Activated naive CD4-positive, alpha-beta T cell treated with anti-CD3 and anti-CD28 coated beads, Interleukin-2, amount 10 ng/mL, durations not matched to agents 7 days and 5 days (primary cell): ENCODE results near the gene RASAL2.
"Not testable (repeated sequence)": the region's sequence is repeated elsewhere in the genome, so short reads cannot be mapped to it uniquely, and the experiment has no call there.

Source experiments
- CTCF ChIA-PET: fragments of 350-600 bp; sonication (Branson Sonifier 250); formaldehyde crosslinking; loops from one replicate; lab custom pipeline; 2021; ENCODE audit warnings: antibody characterized with exemption; lab: Charles Lee
- DNase-seq: peaks from one replicate; pipeline ENCODE4 v3.0.0-alpha.2; 2020
- H3K27ac Mint-ChIP-seq: one replicate; pipeline ENCODE4 v1.8.0; 2021; ENCODE audit warnings: mild to moderate bottlenecking, moderate library complexity, mixed read lengths
- H3K27me3 Mint-ChIP-seq: one replicate; pipeline ENCODE4 v1.8.0; 2021; ENCODE audit warnings: mild to moderate bottlenecking, mixed read lengths
- H3K36me3 Mint-ChIP-seq: one replicate; pipeline ENCODE4 v1.8.0; 2021; ENCODE audit warnings: mixed read lengths
- H3K4me1 Mint-ChIP-seq: one replicate; pipeline ENCODE4 v1.8.0; 2021; ENCODE audit warnings: mixed read lengths
- H3K4me3 Mint-ChIP-seq: one replicate; pipeline ENCODE4 v1.8.0; 2021; ENCODE audit warnings: mild to moderate bottlenecking, moderate library complexity, mixed read lengths
- H3K9me3 Mint-ChIP-seq: one replicate; pipeline ENCODE4 v1.8.0; 2021; ENCODE audit warnings: mixed read lengths

RASAL2 gene

GRCh38 chr1:178237121-178237520 is 143.2 kb downstream of the RASAL2 start:
- no peak overlapping the region for H3K4me3 Mint-ChIP-seq
- H3K4me1 Mint-ChIP-seq, result no peaks in the 10 kb centered on the region
- no peaks in the 10 kb centered on the region for H3K9me3 Mint-ChIP-seq
- no peaks in the 10 kb centered on the region for H3K27me3 Mint-ChIP-seq
- CTCF ChIA-PET, result no interaction called here
- H3K36me3 Mint-ChIP-seq, result no peaks in the 10 kb centered on the region
- DNase-seq, result no peak
- no peak overlapping the region for H3K27ac Mint-ChIP-seq

- Mint-ChIP-seq H3K36me3 (no peaks in the 10 kb centered on the region), H3K4me3 (no peak overlapping the region), H3K27me3 (no peaks in the 10 kb centered on the region), H3K4me1 (no peaks in the 10 kb centered on the region), H3K27ac (no peak overlapping the region), H3K9me3 (no peaks in the 10 kb centered on the region)
- DNase-seq, result no peak
- CTCF ChIA-PET, result no interaction called here
These were observed 145.0 kb downstream of the RASAL2 start for GRCh38 chr1:178238722-178239510.

- peaks cover under 1% of the 10 kb centered on the region for H3K9me3 Mint-ChIP-seq
- H3K27me3 Mint-ChIP-seq, result no peaks in the 10 kb centered on the region
- CTCF ChIA-PET, result no interaction called here
- H3K27ac Mint-ChIP-seq, result no peak overlapping the region
- no peaks in the 10 kb centered on the region for H3K4me1 Mint-ChIP-seq
- no peak for DNase-seq
- H3K4me3 Mint-ChIP-seq, result no peak overlapping the region
- H3K36me3 Mint-ChIP-seq, result no peaks in the 10 kb centered on the region
These were observed 147.2 kb downstream of the RASAL2 start for GRCh38 chr1:178241057-178241456.

- H3K4me1 Mint-ChIP-seq, result no peaks in the 10 kb centered on the region
- DNase-seq, result no peak
- CTCF ChIA-PET, result no interaction called here
- H3K36me3 Mint-ChIP-seq, result no peaks in the 10 kb centered on the region
- no peaks in the 10 kb centered on the region for H3K27me3 Mint-ChIP-seq
- peaks cover 4% of the 10 kb centered on the region for H3K9me3 Mint-ChIP-seq
- H3K4me3 Mint-ChIP-seq, result no peak overlapping the region
- H3K27ac Mint-ChIP-seq, result no peak overlapping the region
These were observed 147.9 kb downstream of the RASAL2 start for GRCh38 chr1:178241837-178242236.

GRCh38 chr1:178243119-178243518 is 149.2 kb downstream of the RASAL2 start:
- Mint-ChIP-seq H3K4me3 (no peak overlapping the region), H3K4me1 (no peaks in the 10 kb centered on the region)

GRCh38 chr1:178243890-178244289 is 150.0 kb downstream of the RASAL2 start:
- CTCF ChIA-PET, result no interaction called here
- H3K36me3 Mint-ChIP-seq, result no peaks in the 10 kb centered on the region
- no peaks in the 10 kb centered on the region for H3K27me3 Mint-ChIP-seq
- H3K9me3 Mint-ChIP-seq, result peaks cover 9% of the 10 kb centered on the region
- no peak for DNase-seq
- H3K4me3 Mint-ChIP-seq, result no peak overlapping the region
- H3K27ac Mint-ChIP-seq, result no peak overlapping the region
- H3K4me1 Mint-ChIP-seq, result no peaks in the 10 kb centered on the region

More at GRCh38 chr1:178243119-178243518, 149.2 kb downstream of the RASAL2 start:
- Mint-ChIP-seq H3K27me3 (no peaks in the 10 kb centered on the region), H3K36me3 (no peaks in the 10 kb centered on the region), H3K9me3 (peaks cover 8% of the 10 kb centered on the region), H3K27ac (no peak overlapping the region)
- CTCF ChIA-PET, result no interaction called here
- DNase-seq, result no peak

GRCh38 chr1:178248284-178248683 is 154.4 kb downstream of the RASAL2 start:
- H3K27me3 Mint-ChIP-seq, CTCF ChIA-PET, H3K4me3 Mint-ChIP-seq, H3K27ac Mint-ChIP-seq, DNase-seq, H3K36me3 Mint-ChIP-seq, H3K4me1 Mint-ChIP-seq: not testable (repeated sequence)
- H3K9me3 Mint-ChIP-seq, result peaks cover 11% of the 10 kb centered on the region

GRCh38 chr1:178253581-178253980 is 159.7 kb downstream of the RASAL2 start:
- H3K36me3 Mint-ChIP-seq, H3K4me1 Mint-ChIP-seq, CTCF ChIA-PET, H3K4me3 Mint-ChIP-seq, DNase-seq, H3K9me3 Mint-ChIP-seq, H3K27me3 Mint-ChIP-seq, H3K27ac Mint-ChIP-seq: not testable (repeated sequence)

- Mint-ChIP-seq H3K9me3 (peaks cover 6% of the 10 kb centered on the region), H3K27me3 (no peaks in the 10 kb centered on the region), H3K4me1 (no peaks in the 10 kb centered on the region), H3K4me3 (no peak overlapping the region), H3K27ac (no peak overlapping the region), H3K36me3 (no peaks in the 10 kb centered on the region)
- no peak for DNase-seq
- CTCF ChIA-PET, result no interaction called here
These were observed 160.5 kb downstream of the RASAL2 start for GRCh38 chr1:178254433-178254832.

- no peak for DNase-seq
- no peak overlapping the region for H3K27ac Mint-ChIP-seq
- no peaks in the 10 kb centered on the region for H3K27me3 Mint-ChIP-seq
- H3K4me3 Mint-ChIP-seq, result no peak overlapping the region
- H3K4me1 Mint-ChIP-seq, result no peaks in the 10 kb centered on the region
- H3K36me3 Mint-ChIP-seq, result no peaks in the 10 kb centered on the region
- CTCF ChIA-PET, result no interaction called here
- peaks cover 4% of the 10 kb centered on the region for H3K9me3 Mint-ChIP-seq
These were observed 164.6 kb downstream of the RASAL2 start for GRCh38 chr1:178258536-178258935.

GRCh38 chr1:178262120-178262500 is 168.2 kb downstream of the RASAL2 start:
- Mint-ChIP-seq H3K4me1 (no peaks in the 10 kb centered on the region), H3K9me3 (peaks cover 2% of the 10 kb centered on the region), H3K27ac (no peak overlapping the region), H3K27me3 (no peaks in the 10 kb centered on the region), H3K4me3 (no peak overlapping the region), H3K36me3 (no peaks in the 10 kb centered on the region)
- CTCF ChIA-PET, result no interaction called here
- DNase-seq, result no peak

- no peaks in the 10 kb centered on the region for H3K36me3 Mint-ChIP-seq
- CTCF ChIA-PET, result no interaction called here
- H3K9me3 Mint-ChIP-seq, result peaks cover under 1% of the 10 kb centered on the region
- H3K27ac Mint-ChIP-seq, result no peak overlapping the region
- no peak overlapping the region for H3K4me3 Mint-ChIP-seq
- DNase-seq, result no peak
- H3K4me1 Mint-ChIP-seq, result no peaks in the 10 kb centered on the region
- H3K27me3 Mint-ChIP-seq, result no peaks in the 10 kb centered on the region
These were observed 169.4 kb downstream of the RASAL2 start for GRCh38 chr1:178263341-178263740.

GRCh38 chr1:178266113-178266512 is 172.2 kb downstream of the RASAL2 start:
- Mint-ChIP-seq H3K9me3 (no peaks in the 10 kb centered on the region), H3K27me3 (no peaks in the 10 kb centered on the region), H3K4me3 (no peak overlapping the region), H3K4me1 (no peaks in the 10 kb centered on the region), H3K27ac (no peak overlapping the region), H3K36me3 (no peaks in the 10 kb centered on the region)
- CTCF ChIA-PET, result no interaction called here
- DNase-seq, result no peak

GRCh38 chr1:178266619-178267066 is 172.7 kb downstream of the RASAL2 start:
- DNase-seq, result no peak
- Mint-ChIP-seq H3K36me3 (no peaks in the 10 kb centered on the region), H3K27ac (no peak overlapping the region), H3K4me1 (no peaks in the 10 kb centered on the region), H3K4me3 (no peak overlapping the region), H3K27me3 (no peaks in the 10 kb centered on the region), H3K9me3 (no peaks in the 10 kb centered on the region)
- CTCF ChIA-PET, result no interaction called here

- Mint-ChIP-seq H3K27me3 (no peaks in the 10 kb centered on the region), H3K36me3 (no peaks in the 10 kb centered on the region), H3K4me1 (no peaks in the 10 kb centered on the region), H3K27ac (no peak overlapping the region), H3K9me3 (no peaks in the 10 kb centered on the region), H3K4me3 (no peak overlapping the region)
- no peak for DNase-seq
- CTCF ChIA-PET, result no interaction called here
These were observed 173.8 kb downstream of the RASAL2 start for GRCh38 chr1:178267646-178268094.
